NCI-H2107 treated with DMSO at 0.1 percent for 48 hours (cell line): ENCODE results near the gene PGAM2.
A peak's percentile ranks its signal among the peaks of the same experiment; 100 is the strongest.

Experiments
- DNase-seq: peaks from one replicate; lab custom pipeline; 2025; ENCODE audit not compliant: unreplicated experiment; lab: John Stamatoyannopoulos, UW

PGAM2 gene

DNA sequence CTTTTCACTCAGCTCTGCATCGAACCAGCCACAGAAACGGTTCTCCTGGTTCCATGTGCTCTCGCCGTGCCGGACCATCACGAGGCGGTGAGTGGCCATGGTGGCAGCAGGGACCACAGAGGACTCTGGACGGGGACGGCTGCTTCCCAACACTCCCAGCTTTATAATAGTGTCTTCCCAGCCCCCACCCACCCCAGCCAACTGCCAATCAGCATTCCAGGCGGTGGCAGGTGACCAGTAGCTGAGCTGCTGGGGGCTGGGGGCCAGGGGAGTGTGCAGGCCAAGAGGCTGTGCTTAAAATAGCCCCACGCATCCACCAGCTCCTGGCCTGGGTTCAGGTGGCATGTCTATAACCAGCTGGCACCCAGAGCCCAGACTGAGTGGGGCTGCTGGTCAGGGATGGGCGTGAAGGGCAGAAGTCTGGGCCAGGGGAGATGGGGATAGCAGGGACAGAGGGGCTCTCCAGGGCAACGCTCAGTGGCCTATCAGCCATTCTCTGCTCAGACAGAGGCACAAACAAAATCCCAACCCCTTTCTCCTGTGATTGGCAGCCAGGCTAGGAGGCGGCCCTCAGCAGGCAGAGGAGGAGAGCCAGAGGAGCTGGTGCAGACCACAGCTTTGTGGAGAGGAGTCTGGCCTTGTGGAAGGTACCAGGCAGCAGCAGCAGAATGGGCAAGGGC, at the start of gene PGAM2:
PGAM2 (minus strand) TSS at position 137 of the 680 bp plus-strand sequence; CDS start at position 99, 38 bp downstream.
- peak; percentile 16 for DNase-seq

GRCh38 chr7:44114586-44115310, 49.4 kb upstream of the PGAM2 start:
- DNase-seq = no peak

GRCh38 chr7:44113764-44114354, 48.5 kb upstream of the PGAM2 start:
- DNase-seq = no peak

DNA sequence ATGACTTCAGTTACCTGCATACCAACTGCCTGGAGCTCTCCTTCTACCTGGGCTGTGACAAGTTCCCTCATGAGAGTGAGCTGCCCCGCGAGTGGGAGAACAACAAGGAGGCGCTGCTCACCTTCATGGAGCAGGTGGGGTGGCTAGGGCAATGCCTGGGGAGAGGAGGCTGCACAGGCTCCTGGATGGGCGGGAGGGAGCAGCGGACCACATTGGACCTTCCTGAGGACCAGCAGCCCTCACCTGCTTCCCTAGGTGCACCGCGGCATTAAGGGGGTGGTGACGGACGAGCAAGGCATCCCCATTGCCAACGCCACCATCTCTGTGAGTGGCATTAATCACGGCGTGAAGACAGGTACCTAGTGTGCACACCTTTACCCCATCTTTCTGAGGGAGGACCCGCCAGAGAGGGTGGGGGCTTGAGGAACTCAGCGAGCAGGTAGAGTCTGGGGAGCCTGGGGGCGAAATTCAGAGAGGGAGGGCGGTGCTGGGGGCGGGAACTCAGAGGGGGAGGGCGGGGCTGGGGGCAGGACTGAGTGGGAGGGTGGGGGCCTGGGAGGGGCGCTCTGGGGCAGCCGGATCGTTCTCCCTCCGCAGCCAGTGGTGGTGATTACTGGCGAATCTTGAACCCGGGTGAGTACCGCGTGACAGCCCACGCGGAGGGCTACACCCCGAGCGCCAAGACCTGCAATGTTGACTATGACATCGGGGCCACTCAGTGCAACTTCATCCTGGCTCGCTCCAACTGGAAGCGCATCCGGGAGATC, 47.8 kb upstream of the PGAM2 start:
- no peak for DNase-seq

DNA sequence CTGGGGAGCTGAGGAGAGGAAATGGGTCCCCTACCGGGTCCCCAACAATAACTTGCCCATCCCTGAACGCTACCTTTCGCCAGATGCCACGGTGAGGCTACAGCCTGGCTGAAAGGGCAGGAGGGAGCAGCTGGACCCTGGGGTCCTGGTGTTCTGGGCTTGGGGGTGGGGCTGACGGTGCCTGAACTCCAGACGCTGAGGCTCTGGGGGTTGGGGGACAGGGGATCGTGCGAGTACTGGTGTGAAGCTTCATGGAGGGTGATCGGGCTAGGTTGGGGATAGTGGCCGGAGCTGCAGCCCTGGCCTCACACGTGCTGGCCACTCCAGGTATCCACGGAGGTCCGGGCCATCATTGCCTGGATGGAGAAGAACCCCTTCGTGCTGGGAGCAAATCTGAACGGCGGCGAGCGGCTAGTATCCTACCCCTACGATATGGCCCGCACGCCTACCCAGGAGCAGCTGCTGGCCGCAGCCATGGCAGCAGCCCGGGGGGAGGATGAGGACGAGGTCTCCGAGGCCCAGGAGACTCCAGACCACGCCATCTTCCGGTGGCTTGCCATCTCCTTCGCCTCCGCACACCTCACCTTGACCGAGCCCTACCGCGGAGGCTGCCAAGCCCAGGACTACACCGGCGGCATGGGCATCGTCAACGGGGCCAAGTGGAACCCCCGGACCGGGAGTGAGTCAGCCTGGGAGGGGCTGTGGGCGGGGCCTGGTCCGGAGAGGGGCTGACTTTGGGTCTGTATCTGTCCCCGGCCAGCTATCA, 47.0 kb upstream of the PGAM2 start:
- no peak for DNase-seq

DNA sequence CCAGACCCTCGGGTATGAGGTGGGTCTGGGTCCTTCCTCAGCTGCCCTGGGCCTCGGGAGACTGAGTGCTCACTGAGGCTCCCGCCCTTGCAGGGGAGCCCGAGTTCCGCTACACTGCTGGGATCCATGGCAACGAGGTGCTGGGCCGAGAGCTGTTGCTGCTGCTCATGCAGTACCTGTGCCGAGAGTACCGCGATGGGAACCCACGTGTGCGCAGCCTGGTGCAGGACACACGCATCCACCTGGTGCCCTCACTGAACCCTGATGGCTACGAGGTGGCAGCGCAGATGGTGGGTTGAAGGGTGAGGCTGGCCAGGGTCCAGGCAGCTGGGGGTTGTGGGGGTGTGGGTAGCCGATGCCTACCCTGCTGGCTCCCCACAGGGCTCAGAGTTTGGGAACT, 46.4 kb upstream of the PGAM2 start:
- peak; percentile 29 for DNase-seq

DNA sequence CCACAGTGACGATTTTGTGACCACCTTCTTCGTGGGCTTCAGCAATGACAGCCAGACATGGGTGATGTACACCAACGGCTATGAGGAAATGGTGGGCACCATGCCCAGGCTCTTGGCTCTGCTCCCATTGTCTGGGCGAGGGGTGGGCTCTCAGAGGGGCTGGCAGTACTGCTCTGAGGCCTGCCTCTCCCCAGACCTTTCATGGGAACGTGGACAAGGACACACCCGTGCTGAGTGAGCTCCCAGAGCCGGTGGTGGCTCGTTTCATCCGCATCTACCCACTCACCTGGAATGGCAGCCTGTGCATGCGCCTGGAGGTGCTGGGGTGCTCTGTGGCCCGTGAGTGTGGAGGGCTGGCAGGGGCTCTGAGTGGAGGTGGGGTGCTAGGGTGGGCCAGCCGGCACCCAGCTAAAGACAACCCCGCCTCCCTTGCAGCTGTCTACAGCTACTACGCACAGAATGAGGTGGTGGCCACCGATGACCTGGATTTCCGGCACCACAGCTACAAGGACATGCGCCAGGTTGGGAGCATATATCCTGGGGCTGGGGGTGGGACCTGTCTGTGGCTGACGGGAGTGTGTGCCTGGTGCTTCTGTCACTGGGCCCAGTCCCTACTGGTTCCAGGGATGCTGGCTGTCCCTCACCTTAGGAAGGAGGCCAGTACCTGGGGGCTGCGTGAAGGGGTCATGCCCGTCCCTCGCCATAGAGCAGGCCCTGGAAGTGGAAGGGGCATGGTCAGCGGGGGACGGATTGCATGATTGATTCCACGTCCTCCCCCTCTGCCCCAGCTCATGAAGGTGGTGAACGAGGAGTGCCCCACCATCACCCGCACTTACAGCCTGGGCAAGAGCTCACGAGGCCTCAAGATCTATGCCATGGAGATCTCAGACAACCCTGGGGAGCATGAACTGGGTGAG, 45.6 kb upstream of the PGAM2 start:
- DNase-seq = no peak

- DNase-seq = no peak
These were observed 44.6 kb upstream of the PGAM2 start for GRCh38 chr7:44109991-44110390.

GRCh38 chr7:44108768-44109750, 43.7 kb upstream of the PGAM2 start:
- DNase-seq = no peak

DNA sequence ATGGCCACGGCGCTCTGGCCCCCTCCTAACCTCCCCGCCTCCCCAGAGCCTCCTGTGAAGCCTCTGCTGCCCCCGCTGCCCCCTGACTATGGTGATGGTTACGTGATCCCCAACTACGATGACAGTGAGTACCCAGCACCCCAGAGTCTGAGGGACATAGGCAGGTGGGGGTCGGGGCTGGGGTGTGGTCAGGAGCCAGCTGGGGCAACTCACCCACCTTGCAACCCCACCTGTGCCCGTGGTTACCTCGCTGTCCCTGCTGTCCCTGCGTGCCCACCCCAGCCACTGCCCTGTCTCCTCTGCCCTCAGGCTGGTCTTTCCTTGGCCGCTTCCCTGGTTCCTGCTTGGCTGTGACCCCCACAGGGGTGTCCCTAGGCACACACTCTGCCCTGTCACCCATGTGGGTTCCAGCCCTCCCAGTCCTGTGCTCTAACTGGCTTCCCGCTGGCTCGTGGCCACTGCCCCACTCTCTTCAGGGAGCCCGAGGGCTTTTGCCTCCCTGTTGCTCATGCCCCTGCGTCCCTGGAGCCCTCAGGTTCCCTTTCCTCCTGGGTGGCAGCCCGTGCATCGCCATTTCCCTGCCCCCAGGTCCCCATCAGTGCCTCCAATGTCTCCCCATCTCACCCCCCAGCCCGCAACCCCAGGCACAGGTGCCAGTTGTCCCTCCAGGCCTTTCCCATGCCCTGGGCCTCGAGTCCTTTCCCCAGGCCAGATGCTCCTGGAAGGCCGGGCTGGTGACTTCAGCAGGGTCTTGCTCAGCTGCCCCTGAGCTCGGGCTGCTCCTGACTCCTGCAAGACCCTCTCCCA, 42.8 kb upstream of the PGAM2 start:
- DNase-seq = no peak

GRCh38 chr7:44107116-44107960, 42.0 kb upstream of the PGAM2 start:
- DNase-seq = no peak

GRCh38 chr7:44106311-44107065, 41.1 kb upstream of the PGAM2 start:
- no peak for DNase-seq

DNA sequence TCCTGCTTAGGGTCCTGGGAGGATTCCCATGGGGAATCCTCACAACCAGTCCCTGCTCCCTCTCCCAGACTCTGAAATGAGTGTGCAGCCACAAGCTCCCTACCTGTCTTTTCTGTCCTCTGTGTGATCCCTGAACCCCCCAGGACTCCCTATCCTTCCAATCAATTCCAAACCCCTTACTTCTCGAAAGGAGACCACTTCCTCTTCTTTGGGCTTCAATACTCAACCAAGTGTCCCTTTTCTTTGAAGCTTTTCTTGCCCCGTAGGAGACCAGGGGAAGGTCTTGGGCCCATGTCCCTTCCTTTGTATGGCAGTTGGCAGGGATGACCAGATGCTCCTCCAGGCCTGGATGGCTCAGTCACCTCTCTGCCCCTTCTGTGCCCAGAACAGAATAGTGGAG, 40.5 kb upstream of the PGAM2 start:
- no peak for DNase-seq

DNA sequence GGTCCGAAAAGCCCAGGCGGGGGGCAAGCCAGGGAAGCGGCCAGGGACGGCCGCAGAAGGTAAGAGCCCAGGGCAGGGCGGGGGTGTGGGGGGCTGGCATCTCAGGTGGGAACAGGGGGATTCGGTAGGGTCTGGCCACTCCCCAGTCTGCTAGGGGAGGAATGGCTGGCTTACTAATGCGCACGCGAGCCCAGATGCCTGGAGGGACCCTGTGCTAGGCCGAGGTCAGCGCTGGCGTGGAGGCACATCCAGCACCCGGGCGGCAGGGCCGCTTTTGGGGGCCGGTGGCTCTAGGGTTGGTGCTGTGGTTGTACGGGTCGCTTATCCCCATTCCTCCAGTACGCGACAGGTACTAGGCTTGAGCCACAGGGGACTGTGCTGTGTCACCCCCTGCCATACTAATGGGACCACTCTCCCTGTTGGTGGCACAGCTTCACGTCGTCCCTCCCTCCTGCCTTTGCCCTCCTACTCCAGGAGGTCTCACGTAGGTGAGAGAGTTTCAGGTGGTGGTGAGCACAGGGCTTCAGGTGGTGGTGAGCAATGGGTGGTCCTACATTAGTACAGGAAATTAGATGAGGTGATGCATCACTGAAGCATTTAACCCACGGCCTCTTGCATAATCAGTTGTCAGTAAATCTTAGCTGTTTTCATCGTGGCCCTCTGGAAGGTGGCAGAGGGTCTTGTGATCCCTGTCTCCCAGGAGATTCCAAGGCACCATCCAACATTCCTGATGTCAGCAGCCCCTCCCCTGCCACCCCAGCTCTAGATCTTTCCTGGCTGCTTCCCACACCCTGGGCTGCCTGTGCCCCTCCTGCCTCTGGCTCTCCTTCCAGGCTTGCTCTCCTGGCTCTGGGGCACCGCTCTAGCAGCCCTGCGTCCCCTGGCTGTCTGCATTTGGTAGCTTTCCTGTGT, 39.7 kb upstream of the PGAM2 start:
- DNase-seq = no peak
